SU-DHL-6 (cell line): ENCODE results near the gene WNT11.

Source experiments
- H2AFZ ChIP-seq: fragments of 200-600 bp; sonication (generic); 2 replicates; pipeline ENCODE4 v1.6.1; 2014; ENCODE audit warnings: low read depth, mild to moderate bottlenecking, moderate library complexity, mixed read lengths, antibody characterized with exemption, low read length; ENCODE audit not compliant: severe bottlenecking
- H3F3A ChIP-seq: fragments of 200-600 bp; shearing (Covaris generic); 2 replicates; pipeline ENCODE4 v1.6.0; 2016; ENCODE audit warnings: antibody characterized with exemption, mild to moderate bottlenecking; ENCODE audit not compliant: insufficient read depth
- H3K27ac ChIP-seq: fragments of 200-600 bp; sonication (generic); 2 replicates; pipeline ENCODE4 v1.5.1; 2016; ENCODE audit warnings: low read depth, mild to moderate bottlenecking, low read length, moderate library complexity, mixed read lengths
- H3K27me3 ChIP-seq: fragments of 200-600 bp; sonication (generic), shearing (Covaris generic); 2 replicates; pipeline ENCODE4 v1.6.0; 2014; ENCODE audit warnings: mild to moderate bottlenecking, low read length
- H3K36me3 ChIP-seq: fragments of 200-600 bp; sonication (generic); 2 replicates; pipeline ENCODE4 v1.6.1; 2014; ENCODE audit warnings: mild to moderate bottlenecking, low read length, mixed read lengths
- H3K4me2 ChIP-seq: fragments of 300-600, 200-600 bp; shearing (Covaris generic), sonication (generic); 2 replicates; pipeline ENCODE4 v1.6.0; 2014; ENCODE audit warnings: low read length, low read depth, mild to moderate bottlenecking; ENCODE audit not compliant: poor library complexity, severe bottlenecking
- H3K4me3 ChIP-seq: fragments of 200-600 bp; sonication (generic); 2 replicates; pipeline ENCODE4 v1.5.1; 2014; ENCODE audit warnings: antibody characterized with exemption, low read length, mild to moderate bottlenecking, mixed read lengths; ENCODE audit not compliant: insufficient read depth, poor library complexity, severe bottlenecking
- H3K79me2 ChIP-seq: fragments of 200-600 bp; sonication (generic); 2 replicates; pipeline ENCODE4 v1.6.1; 2014; ENCODE audit warnings: mild to moderate bottlenecking, low read length, moderate library complexity; ENCODE audit not compliant: insufficient read depth
- H3K9ac ChIP-seq: fragments of 200-600 bp; sonication (generic); 2 replicates; pipeline ENCODE4 v1.7.0; 2014; ENCODE audit warnings: mild to moderate bottlenecking, low read length
- H3K9me2 ChIP-seq: fragments of 200-600 bp; sonication (generic); replicated peaks from 2 replicates; pipeline ENCODE4 v1.6.1; 2014; ENCODE audit warnings: low read length; ENCODE audit not compliant: insufficient read depth
- H3K9me3 ChIP-seq: fragments of 200-600 bp; sonication (generic); 2 replicates; pipeline ENCODE4 v1.6.1; 2014; ENCODE audit warnings: low read length, mixed read lengths; ENCODE audit not compliant: insufficient read depth
- H4K20me1 ChIP-seq: fragments of 200-600 bp; sonication (generic); 2 replicates; pipeline ENCODE4 v1.6.1; 2014; ENCODE audit warnings: low read depth, mild to moderate bottlenecking, antibody characterized with exemption, low read length, moderate library complexity, mixed read lengths
- EZH2phosphoT487 ChIP-seq: fragments of 200-600 bp; sonication (generic), shearing (Covaris generic); conservative IDR thresholded peaks from 2 replicates; pipeline ENCODE4 v1.6.1; 2018; ENCODE audit warnings: mild to moderate bottlenecking, antibody characterized with exemption, low read length, moderate library complexity, mixed read lengths
- TF ChIP-seq, protein P1 (sequence below): fragments of 200-600 bp; sonication (generic); IDR thresholded peaks from one replicate; pipeline ENCODE4 v1.5.1; 2017; ENCODE audit warnings: antibody characterized with exemption, mild to moderate bottlenecking, low read length, moderate library complexity; ENCODE audit not compliant: insufficient read depth, poor library complexity, severe bottlenecking

WNT11 gene

DNA sequence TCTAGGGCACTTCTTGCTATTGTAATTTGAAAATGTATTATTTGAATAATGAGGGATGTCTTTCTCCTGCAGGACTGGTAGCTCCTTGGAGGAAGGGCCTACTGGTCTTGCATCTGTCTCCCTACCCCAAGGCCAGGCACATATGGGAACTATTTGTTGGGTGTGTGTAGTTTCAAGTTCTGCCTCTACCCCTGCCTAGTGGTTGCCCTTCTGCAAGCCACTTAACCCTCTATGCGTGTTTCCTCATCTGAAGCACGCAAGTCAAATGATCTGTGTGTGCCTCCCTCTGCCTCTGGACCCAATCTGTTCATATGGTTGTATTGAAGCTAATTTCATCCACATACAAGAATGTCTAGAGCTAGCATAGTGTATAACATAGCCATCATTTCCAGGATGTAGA lies 67.0 kb downstream of the WNT11 start:
- Histone ChIP-seq H3K27me3 (no peaks in the 10 kb centered on the region), H3K9ac (no peak overlapping the region), H3K36me3 (peaks cover 10% of the 10 kb centered on the region; the same call in 1 of the 2 replicates), H3K4me2 (no peak overlapping the region), H3K4me3 (no peak overlapping the region), H3K9me2 (no peaks in the 10 kb centered on the region), H3K27ac (no peak overlapping the region), H3K9me3 (no peaks in the 10 kb centered on the region), H3K79me2 (no peaks in the 10 kb centered on the region), H4K20me1 (no peaks in the 10 kb centered on the region), H3F3A (0 out of 2 replicates have a peak, but pooled peaks cover 6% of the 10 kb centered on the region), H2AFZ (no peak overlapping the region)
- TF ChIP-seq, protein P1, sequence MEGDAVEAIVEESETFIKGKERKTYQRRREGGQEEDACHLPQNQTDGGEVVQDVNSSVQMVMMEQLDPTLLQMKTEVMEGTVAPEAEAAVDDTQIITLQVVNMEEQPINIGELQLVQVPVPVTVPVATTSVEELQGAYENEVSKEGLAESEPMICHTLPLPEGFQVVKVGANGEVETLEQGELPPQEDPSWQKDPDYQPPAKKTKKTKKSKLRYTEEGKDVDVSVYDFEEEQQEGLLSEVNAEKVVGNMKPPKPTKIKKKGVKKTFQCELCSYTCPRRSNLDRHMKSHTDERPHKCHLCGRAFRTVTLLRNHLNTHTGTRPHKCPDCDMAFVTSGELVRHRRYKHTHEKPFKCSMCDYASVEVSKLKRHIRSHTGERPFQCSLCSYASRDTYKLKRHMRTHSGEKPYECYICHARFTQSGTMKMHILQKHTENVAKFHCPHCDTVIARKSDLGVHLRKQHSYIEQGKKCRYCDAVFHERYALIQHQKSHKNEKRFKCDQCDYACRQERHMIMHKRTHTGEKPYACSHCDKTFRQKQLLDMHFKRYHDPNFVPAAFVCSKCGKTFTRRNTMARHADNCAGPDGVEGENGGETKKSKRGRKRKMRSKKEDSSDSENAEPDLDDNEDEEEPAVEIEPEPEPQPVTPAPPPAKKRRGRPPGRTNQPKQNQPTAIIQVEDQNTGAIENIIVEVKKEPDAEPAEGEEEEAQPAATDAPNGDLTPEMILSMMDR: no peak
- no peak for TF ChIP-seq EZH2phosphoT487
